ENCODE results near the gene KIFC1. TPM values are rescaled to one million over a fixed set of nuclear protein-coding genes. Genes with fewer than 3 reads are reported as not detected.

KIFC1 gene
- total and polyA plus RNA-seq, 5 experiments from 2014 or later = 0.26 to 1.2 (median 0.53) TPM; not detected in 1

DNA sequence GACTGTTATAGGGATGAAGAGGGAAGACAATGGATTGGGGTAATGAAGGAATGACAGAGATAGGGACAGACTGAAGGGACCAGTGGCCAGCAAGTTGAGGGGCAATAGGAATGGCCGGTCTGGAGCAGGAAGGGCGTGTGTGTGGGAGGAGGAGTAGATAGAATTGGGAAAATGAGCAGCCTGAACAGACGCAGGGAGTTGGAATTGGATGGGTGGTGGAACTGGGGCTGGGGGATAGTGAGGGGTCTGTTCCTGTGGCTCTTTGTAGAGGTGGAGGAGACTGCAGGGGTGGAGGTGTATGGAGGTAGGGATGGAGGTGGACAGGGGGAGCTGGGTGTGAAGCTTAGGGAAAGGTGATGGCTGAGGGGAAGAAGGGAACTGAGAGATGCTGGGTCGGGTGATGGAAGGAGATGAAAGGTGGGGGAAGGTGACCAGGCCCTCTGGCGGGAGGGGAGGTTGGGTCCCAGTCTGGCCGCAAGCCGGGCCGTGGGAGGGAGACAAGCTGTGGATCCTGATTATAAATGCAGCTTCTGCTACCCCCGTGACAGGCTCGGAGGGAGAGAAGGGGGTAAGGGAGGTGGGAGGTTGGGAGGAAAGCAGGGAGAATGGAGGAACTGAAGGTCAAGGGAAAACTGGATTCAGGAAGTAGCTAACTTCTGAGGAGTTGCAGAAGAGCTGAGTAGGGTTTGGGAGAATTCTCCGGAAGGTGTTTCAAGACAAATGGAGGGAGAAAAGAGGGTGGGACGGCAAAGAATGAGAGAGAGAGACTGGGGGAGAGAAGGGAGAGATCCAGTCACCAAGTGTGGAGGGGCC, 33.4 kb downstream of the KIFC1 start:
- POLR2A ChIA-PET = interaction anchor here (1.3 to 3.2 kb wide), 14 partner anchors 8 to 155 kb away, joined by 3 to 25 read pairs (median 10); partner anchors contain the start of genes B3GALT4, BAK1, CUTA and PFDN6
- DNase-seq (no peak), ATAC-seq (no peak)
- H3K27me3 Mint-ChIP-seq = no peaks in the 10 kb centered on the region
- no peaks in the 10 kb centered on the region for H3K9me3 Mint-ChIP-seq
- H3K4me1 Mint-ChIP-seq = peaks cover 57 to 88% (median 74%) of the 10 kb centered on the region in 4 donors
- H3K27ac Mint-ChIP-seq = peak overlapping the region; percentile 93 to 99 (median 99)
- peak overlapping the region; percentile 87 to 97 (median 91) for H3K4me3 Mint-ChIP-seq
- no peaks in the 10 kb centered on the region for H3K36me3 Mint-ChIP-seq

DNA sequence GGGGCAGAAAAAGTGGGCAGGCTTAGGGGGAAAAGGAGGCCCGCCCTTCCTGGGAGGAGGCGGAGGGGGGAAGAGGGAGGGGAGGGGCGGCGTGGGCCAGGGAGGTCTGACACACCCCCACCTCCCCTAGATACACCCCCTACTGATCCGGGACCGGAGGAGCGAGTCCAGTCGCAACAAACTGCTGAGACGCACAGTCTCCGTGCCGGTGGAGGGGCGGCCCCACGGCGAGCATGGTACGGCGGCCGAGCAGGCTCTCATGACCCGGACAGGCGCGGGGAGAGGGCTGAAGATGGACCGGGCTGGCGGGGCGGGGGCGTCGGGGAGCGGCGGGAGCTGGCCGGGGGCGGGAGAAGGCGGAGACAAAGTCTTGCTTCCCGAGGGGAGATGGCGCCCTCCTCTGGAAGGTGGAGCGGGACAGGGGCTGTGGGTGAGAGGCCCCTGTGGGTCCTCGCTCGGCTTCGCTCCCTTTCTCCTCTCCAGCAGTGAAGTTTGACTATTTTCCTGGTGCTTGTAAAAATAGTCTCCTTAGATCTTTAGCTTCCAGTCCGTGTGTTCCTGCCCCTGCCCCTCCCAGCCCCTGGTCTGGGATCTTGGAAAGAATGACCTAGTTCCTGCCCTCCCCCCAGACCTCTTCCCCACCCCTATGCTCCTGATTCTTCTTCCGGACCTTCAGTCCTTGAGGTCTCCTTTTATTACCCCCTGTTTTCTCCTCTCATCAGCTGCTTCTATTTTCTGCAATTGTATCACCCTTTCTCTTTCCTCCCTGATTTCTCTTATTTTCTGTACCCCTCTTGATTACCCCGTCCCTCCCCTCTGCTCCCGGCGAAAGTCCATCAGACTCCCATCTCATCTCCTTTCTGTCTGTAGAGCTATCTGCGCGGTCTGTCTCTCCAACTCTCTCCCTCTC, 34.3 kb downstream of the KIFC1 start:
- POLR2A ChIA-PET = interaction anchor here (0.7 to 3.2 kb wide), 17 partner anchors 9 to 154 kb away, joined by 3 to 25 read pairs (median 7); partner anchors contain the start of genes B3GALT4, BAK1, CUTA and PFDN6
- Mint-ChIP-seq H3K27me3 (no peaks in the 10 kb centered on the region), H3K9me3 (no peaks in the 10 kb centered on the region), H3K27ac (peak overlapping the region; percentile 93 to 99 (median 99)), H3K4me1 (peaks cover 61 to 90% (median 79%) of the 10 kb centered on the region in 4 donors), H3K4me3 (peak overlapping the region; percentile 87 to 97 (median 91)), H3K36me3 (no peaks in the 10 kb centered on the region)
- DNase-seq = peak; percentile 70 to 94 (median 80)
- peak; percentile 54 to 57 for ATAC-seq

DNA sequence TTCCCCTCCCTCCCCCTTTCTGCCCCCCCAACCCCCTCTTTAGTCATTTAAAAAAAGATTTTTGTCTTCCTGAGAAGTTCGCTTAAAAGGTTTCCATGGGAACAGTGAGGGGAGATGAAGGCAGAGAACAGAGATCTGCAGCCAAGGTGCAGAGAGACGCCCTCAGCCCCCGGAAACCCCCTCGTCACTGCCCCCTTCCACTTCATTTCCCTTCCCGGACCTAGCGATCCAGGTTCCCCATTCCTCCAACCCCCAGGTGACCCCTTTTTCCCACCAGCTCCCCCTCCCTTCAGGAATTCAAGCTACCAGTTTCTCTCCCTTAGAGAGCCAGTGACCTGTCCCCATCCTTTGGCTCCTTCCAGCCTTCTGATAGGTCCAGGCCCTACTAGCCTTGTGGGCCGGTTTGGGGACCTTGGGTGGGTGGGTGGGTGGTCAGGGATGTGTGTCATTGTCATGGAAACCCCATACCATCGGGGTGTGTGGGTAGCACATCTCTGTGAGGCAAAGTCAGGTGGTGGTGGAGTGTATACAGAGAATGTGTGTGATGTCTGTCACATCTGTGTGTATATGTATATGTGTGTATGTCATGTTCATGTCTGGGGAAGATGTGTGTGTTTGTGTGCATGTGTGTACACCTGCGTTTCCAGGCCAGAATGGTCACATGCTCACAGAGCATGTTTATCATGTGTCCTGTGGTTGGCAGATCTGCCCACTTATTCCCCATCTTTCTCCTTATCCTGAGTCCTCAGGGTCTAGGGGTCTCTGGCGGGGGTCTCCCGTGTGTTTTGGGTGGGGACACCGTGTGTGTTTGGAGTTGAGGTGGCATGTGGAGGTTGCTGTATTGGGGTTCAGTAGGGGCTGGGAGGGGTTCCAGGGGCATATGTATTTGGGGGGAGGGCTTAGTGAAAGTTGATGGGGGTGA, 35.2 kb downstream of the KIFC1 start:
- Mint-ChIP-seq H3K4me1 (peaks cover 56 to 90% (median 77%) of the 10 kb centered on the region in 4 donors), H3K36me3 (no peaks in the 10 kb centered on the region), H3K9me3 (no peaks in the 10 kb centered on the region), H3K27ac (peak overlapping the region; percentile 93 to 99 (median 99)), H3K4me3 (peak overlapping the region; percentile 87 to 97 (median 91)), H3K27me3 (no peaks in the 10 kb centered on the region)
- DNase-seq (peak in 8 of 10 donors; percentile 35 to 77 (median 62)), ATAC-seq (peak; percentile 23 to 28)
- POLR2A ChIA-PET = interaction anchor here (0.6 to 3.2 kb wide), 15 partner anchors 10 to 155 kb away, joined by 3 to 25 read pairs (median 9); partner anchors contain the start of genes B3GALT4, CUTA, PFDN6 and PHF1

DNA sequence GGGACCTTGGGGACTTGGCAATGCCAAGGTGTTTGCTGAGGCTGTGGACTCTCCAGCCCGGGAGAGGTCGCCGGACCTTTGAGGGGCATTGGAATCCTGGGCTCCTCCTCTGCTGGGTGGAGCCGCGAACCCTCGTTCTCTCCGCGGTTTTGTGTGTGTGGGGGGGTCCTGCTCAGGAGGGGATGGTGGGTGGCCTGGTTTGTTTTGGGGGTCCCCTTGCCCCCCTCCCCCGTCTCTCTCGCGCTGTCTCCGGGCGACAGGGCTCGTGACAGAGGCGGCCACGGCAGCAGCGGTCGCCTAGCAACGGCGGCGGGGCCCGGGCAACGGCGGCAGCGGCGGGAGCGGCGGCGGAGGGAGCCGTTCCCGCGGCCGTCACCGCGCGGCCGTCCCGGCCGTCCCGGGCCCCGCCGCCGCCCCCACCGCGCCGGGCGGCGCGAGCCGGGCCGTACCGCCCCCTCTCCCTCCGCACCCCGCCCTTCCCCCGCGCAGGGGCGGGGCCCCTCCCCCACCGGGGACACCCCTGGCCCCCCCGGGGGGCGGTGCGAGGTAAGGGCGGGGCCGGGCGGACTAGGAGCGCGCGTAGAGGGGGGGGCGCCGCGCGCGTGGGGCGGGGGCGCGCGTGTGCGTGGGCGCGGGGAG, 36.1 kb downstream of the KIFC1 start:
- Mint-ChIP-seq H3K9me3 (no peaks in the 10 kb centered on the region), H3K4me3 (peak overlapping the region; percentile 87 to 97 (median 93)), H3K36me3 (no peaks in the 10 kb centered on the region), H3K27ac (peak overlapping the region; percentile 93 to 99 (median 99)), H3K4me1 (peaks cover 61 to 94% (median 81%) of the 10 kb centered on the region in 4 donors), H3K27me3 (no peaks in the 10 kb centered on the region)
- DNase-seq (peak; percentile 39 to 87 (median 64)), ATAC-seq (peak; percentile 4 to 11)
- POLR2A ChIA-PET = interaction anchor here (0.6 to 4.3 kb wide), 7 partner anchors 9 to 156 kb away, joined by 3 to 30 read pairs (median 5); partner anchors contain the start of genes BAK1, RPS18 and VPS52

DNA sequence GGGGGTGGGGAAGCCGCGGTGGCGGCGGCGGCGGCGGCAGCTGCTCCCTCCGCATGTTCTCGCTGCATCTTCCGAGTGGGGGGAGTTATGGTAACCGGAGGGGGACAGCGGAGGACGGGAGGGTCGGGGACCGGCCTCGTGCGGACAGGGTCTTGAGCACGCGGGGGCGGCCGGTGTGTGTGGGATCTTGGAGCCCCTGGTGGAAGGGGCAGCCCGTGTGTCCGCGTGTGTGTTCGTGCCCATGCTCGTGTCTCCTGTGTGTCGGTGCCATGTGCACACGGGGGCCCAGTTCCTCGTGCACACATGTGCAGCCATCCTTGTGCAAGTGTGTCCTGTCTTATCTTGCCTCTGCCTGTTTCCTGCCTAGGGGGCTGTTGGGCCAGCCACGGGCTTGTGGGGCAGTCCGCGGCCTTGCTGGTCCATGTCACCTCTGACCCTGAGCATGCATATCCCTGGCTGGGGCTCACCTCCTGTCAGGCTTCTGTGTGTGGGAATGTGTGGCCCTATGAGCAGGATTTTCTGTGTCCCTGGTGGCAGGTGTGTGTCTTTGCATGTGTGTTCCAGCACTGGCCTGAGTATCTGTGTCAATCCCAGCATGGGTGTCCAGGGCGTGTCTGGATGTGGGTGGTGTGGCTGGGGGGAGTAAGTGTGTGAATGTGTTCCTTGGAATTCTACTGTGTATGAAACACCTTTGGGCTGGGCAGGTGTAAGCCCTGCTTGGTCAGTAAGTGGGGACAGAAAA, 36.8 kb downstream of the KIFC1 start:
- Mint-ChIP-seq H3K4me1 (peaks cover 66 to 93% (median 82%) of the 10 kb centered on the region in 4 donors), H3K27ac (peak overlapping the region; percentile 88 to 99 (median 96)), H3K36me3 (no peaks in the 10 kb centered on the region), H3K9me3 (no peaks in the 10 kb centered on the region), H3K4me3 (peak overlapping the region; percentile 85 to 94 (median 92)), H3K27me3 (no peaks in the 10 kb centered on the region)
- POLR2A ChIA-PET = interaction anchor here (0.6 to 5.7 kb wide), 17 partner anchors 8 to 808 kb away, joined by 3 to 58 read pairs (median 5); partner anchors contain the start of genes B3GALT4, BAK1, CUTA and HMGA1
- ATAC-seq (peak in 1 of 2 donors; percentile 8), DNase-seq (peak in 4 of 10 donors; percentile 21 to 57 (median 56))

DNA sequence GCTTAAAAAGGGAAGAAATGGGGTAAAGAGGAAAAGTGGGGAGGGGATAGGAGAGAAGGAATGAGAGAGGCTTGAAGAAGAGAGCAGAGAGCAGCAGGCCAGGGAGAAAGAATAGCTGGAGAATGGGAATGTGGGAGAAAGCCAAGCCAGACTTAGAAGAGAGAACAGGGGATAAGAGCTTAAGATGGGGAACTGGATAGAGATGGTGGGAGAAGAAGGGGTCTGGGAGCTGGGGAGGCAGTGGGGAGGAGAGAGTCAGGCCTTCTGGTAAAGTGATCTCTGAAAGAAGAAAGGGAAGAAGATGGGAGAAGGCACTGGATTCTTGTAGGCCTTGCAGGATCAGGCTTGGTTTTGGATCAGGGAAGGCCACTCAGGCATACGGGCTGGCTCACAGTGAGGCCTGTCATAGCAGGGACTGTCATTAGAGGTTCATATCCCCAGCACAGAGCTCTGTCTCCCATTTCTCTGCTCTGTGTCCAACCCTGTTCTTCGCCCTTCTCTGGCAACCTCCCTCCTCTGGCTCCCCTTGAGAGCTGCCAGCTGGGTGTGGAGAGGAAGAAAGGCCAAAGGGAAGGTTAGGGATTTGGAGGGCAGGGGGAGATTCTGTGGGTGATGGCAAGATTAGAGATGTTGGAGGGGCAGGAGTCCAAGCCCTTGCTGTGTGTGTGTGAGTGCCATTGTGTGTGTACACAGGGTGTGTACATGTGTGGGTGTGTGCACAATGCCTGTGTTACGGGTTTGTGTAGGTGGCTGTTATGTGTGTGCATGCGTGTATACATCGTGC, 37.5 kb downstream of the KIFC1 start:
- ATAC-seq (no peak), DNase-seq (no peak)
- POLR2A ChIA-PET = interaction anchor here (0.5 to 5.7 kb wide), 20 partner anchors 11 to 807 kb away, joined by 3 to 58 read pairs (median 8); partner anchors contain the start of genes B3GALT4, BAK1, CUTA and HMGA1
- Mint-ChIP-seq H3K4me3 (peak overlapping the region; percentile 85 to 94 (median 92)), H3K36me3 (peaks cover 0 to 6% (median 0%) of the 10 kb centered on the region in 3 donors), H3K27ac (peak overlapping the region; percentile 88 to 99 (median 96)), H3K27me3 (no peaks in the 10 kb centered on the region), H3K4me1 (peaks cover 65 to 92% (median 80%) of the 10 kb centered on the region in 4 donors), H3K9me3 (no peaks in the 10 kb centered on the region)

DNA sequence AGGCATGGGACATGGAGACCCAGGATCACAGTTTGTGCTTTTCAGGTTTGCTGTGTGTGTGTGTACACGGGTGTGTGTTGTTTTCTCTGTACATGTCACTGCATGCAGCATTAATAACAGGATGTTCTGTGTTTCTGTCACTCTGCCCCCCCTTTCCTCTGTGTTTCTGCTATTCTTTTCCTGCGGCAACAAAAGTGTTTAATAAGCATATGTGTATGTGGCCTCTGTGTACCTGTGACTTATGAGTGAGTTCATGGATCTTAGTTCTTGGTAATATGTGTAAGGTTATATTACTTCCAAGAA, 38.1 kb downstream of the KIFC1 start:
- Mint-ChIP-seq H3K4me3 (peak overlapping the region; percentile 85 to 94 (median 92)), H3K36me3 (peaks cover 0 to 9% (median 0%) of the 10 kb centered on the region in 3 donors), H3K4me1 (peaks cover 60 to 87% (median 74%) of the 10 kb centered on the region in 4 donors), H3K27ac (peak overlapping the region; percentile 88 to 99 (median 96)), H3K9me3 (no peaks in the 10 kb centered on the region), H3K27me3 (no peaks in the 10 kb centered on the region)
- POLR2A ChIA-PET = interaction anchor here (0.6 to 5.7 kb wide), 14 partner anchors 11 to 282 kb away, joined by 3 to 58 read pairs (median 14); partner anchors contain the start of genes B3GALT4, BAK1, CUTA and PHF1
- ATAC-seq (no peak), DNase-seq (peak in 3 of 10 donors; percentile 37 to 61 (median 59))

DNA sequence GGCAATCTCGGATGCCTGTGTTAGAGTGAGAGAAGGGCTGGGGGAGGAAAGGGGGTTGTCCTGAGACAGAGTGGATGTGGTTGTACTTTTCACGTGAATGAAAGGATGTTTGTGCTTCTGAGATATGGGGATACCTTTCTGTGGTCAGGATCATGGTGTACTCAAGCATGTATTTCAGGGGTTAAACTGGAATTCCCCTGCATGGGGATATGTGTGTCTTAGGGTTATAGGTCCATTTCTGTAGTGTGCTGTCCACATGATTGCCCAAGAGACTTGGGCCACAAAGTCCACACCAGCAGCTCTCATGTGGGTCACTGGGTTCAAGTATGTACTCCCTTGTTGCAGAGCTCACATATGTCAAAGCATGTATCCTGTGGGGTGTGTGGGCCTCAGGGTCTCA, 38.7 kb downstream of the KIFC1 start:
- H3K9me3 Mint-ChIP-seq = no peaks in the 10 kb centered on the region
- H3K4me1 Mint-ChIP-seq = peaks cover 56 to 81% (median 69%) of the 10 kb centered on the region in 4 donors
- peak in 1 of 2 donors; percentile 6 for ATAC-seq
- no peaks in the 10 kb centered on the region for H3K27me3 Mint-ChIP-seq
- POLR2A ChIA-PET = interaction anchor here (0.5 to 5.7 kb wide), 26 partner anchors 10 to 1616 kb away, joined by 3 to 58 read pairs (median 8); partner anchors contain the start of genes B3GALT4, BAK1, CUTA and KIFC1
- H3K4me3 Mint-ChIP-seq = peak overlapping the region; percentile 85 to 94 (median 92)
- peaks cover 0 to 14% (median 0%) of the 10 kb centered on the region in 3 donors for H3K36me3 Mint-ChIP-seq
- peak in 2 of 10 donors; percentile 46 to 47 for DNase-seq
- peak overlapping the region; percentile 88 to 99 (median 96) for H3K27ac Mint-ChIP-seq

DNA sequence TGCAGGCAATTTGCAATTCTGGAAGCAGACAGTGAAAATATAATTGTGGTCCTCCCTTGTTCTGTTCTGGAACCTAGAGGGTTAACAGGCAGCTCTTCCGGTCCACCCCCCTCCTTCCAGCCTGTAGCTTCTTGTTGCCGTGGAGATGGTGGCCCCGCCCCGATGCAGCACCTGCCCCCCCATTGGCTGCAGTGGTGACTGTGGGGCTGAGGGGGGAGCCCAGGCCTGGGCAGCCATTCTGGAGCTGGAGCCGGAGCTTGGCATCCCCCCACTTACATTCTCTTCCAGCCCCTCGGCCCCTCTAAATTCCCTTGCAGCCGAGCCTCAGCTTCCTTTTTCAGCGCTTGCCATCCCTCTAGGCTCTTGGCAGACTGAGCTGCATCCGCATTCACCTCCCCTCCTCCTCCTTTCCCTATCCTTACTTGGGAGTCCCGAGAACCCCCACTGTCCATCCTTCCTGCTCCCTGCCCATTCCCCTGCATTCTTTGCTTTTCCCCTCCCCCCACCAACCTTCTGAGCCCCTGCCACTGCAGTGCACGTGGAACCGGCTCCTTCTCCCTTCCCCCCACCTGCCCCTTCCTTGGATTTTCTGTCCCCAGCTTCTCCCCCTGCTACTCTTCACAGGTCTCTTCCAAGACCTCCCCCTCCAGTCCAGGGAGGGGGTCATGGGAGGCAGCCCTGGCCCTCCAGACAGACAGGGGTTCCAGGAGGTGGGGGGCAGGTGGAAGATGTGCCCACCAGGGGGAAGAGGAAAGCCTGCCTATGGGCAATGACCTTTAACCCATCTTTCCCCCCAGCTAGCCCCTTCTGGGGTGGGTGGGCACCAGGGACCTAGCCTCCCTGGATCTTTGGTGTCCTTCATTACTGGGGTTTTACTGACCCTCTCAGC, 39.6 kb downstream of the KIFC1 start:
- peaks cover 55 to 74% (median 64%) of the 10 kb centered on the region in 4 donors for H3K4me1 Mint-ChIP-seq
- H3K9me3 Mint-ChIP-seq = no peaks in the 10 kb centered on the region
- POLR2A ChIA-PET = interaction anchor here (0.7 to 5.7 kb wide), 26 partner anchors 9 to 460 kb away, joined by 3 to 58 read pairs (median 8); partner anchors contain the start of genes B3GALT4, BAK1, CUTA and KIFC1
- H3K27ac Mint-ChIP-seq = peak overlapping the region; percentile 88 to 99 (median 96)
- H3K36me3 Mint-ChIP-seq = peaks cover 0 to 23% (median 0%) of the 10 kb centered on the region in 3 donors
- DNase-seq (peak; percentile 78 to 96 (median 89)), ATAC-seq (peak; percentile 59 to 72)
- no peaks in the 10 kb centered on the region for H3K27me3 Mint-ChIP-seq
- H3K4me3 Mint-ChIP-seq = peak overlapping the region; percentile 85 to 94 (median 92)
